ENCODE measurements around the gene MMP20. TPM values are rescaled to one million over a fixed set of nuclear protein-coding genes. Genes with fewer than 3 reads are reported as not detected.

Gene MMP20
- total and polyA plus RNA-seq, 2 donors from 2014 or later, result not detected

- no peak overlapping the region for H3K4me3 ChIP-seq (ENCODE audit: low read length in 3 of 3)
- FAIRE-seq (no peak), DNase-seq (no peak)
- no peak for TF ChIP-seq CTCF (IDR thresholded peaks at IDR 0.05; ENCODE audit: borderline replicate concordance, extremely low read depth, insufficient read depth)
- no peaks in the 10 kb centered on the region for H3K4me1 ChIP-seq (ENCODE audit: control insufficient read depth in 2 of 3, insufficient read depth in 2 of 3, low read depth in 1 of 3, low read length in 3 of 3)
- no peak overlapping the region for H3K9ac ChIP-seq (ENCODE audit: low read length in 3 of 3)
- intact Hi-C loops (cut with DNase I), result no loop called here
- no peak overlapping the region for H3K27ac ChIP-seq (ENCODE audit: low read depth in 2 of 2, low read length in 2 of 2)
- no peaks in the 10 kb centered on the region for H3K36me3 ChIP-seq (ENCODE audit: control insufficient read depth in 2 of 3, insufficient read depth in 3 of 3, low read length in 3 of 3)
- no peaks in the 10 kb centered on the region for H3K27me3 ChIP-seq (ENCODE audit: control insufficient read depth, insufficient read depth, low read length)
- no peaks in the 10 kb centered on the region for H3K9me3 ChIP-seq (ENCODE audit: control insufficient read depth in 2 of 3, insufficient read depth in 1 of 3, low read length in 3 of 3)
Measured at GRCh38 chr11:102664001-102664752, 39.0 kb upstream of the MMP20 start.

GRCh38 chr11:102662607-102663006 is 37.5 kb upstream of the MMP20 start:
- FAIRE-seq, result no peak

GRCh38 chr11:102661040-102661439 is 35.9 kb upstream of the MMP20 start:
- no peaks in the 10 kb centered on the region for H3K9me3 ChIP-seq (ENCODE audit: control insufficient read depth in 2 of 3, insufficient read depth in 1 of 3, low read length in 3 of 3)
- no peak for TF ChIP-seq CTCF (IDR thresholded peaks at IDR 0.05; ENCODE audit: borderline replicate concordance, extremely low read depth, insufficient read depth)
- no peak overlapping the region for H3K9ac ChIP-seq (ENCODE audit: low read length in 3 of 3)
- no peaks in the 10 kb centered on the region for H3K36me3 ChIP-seq (ENCODE audit: control insufficient read depth in 2 of 3, insufficient read depth in 3 of 3, low read length in 3 of 3)
- FAIRE-seq (no peak), DNase-seq (no peak)
- H3K4me1 ChIP-seq (ENCODE audit: control insufficient read depth in 2 of 3, insufficient read depth in 2 of 3, low read depth in 1 of 3, low read length in 3 of 3), result no peaks in the 10 kb centered on the region
- H3K27ac ChIP-seq (ENCODE audit: low read depth in 2 of 2, low read length in 2 of 2), result no peak overlapping the region
- intact Hi-C loops (cut with DNase I), result no loop called here
- no peak overlapping the region for H3K4me3 ChIP-seq (ENCODE audit: low read length in 3 of 3)
- H3K27me3 ChIP-seq (ENCODE audit: control insufficient read depth, insufficient read depth, low read length), result no peaks in the 10 kb centered on the region

More at GRCh38 chr11:102662607-102663006, 37.5 kb upstream of the MMP20 start:
- Histone ChIP-seq H3K27ac (ENCODE audit: low read depth in 2 of 2, low read length in 2 of 2) (no peak overlapping the region), H3K36me3 (ENCODE audit: control insufficient read depth in 2 of 3, insufficient read depth in 3 of 3, low read length in 3 of 3) (no peaks in the 10 kb centered on the region), H3K4me1 (ENCODE audit: control insufficient read depth in 2 of 3, insufficient read depth in 2 of 3, low read depth in 1 of 3, low read length in 3 of 3) (no peaks in the 10 kb centered on the region), H3K9ac (ENCODE audit: low read length in 3 of 3) (no peak overlapping the region), H3K27me3 (ENCODE audit: control insufficient read depth, insufficient read depth, low read length) (no peaks in the 10 kb centered on the region), H3K9me3 (ENCODE audit: control insufficient read depth in 2 of 3, insufficient read depth in 1 of 3, low read length in 3 of 3) (no peaks in the 10 kb centered on the region), H3K4me3 (ENCODE audit: low read length in 3 of 3) (no peak overlapping the region)
- TF ChIP-seq CTCF (IDR thresholded peaks at IDR 0.05; ENCODE audit: borderline replicate concordance, extremely low read depth, insufficient read depth), result no peak
- intact Hi-C loops (cut with DNase I), result no loop called here
- DNase-seq, result no peak

Measured in kidney (tissue), 14 donors.